Parathyroid adenoma (tissue), 2 donors: ENCODE measurements around the gene GTF2H2C.
"Not testable (repeated sequence)": the region's sequence is repeated elsewhere in the genome, so short reads cannot be mapped to it uniquely, and the experiment has no call there.

Experiments
- H2AFZ ChIP-seq: fragments of 300-600 bp; sonication (generic); one replicate; pipeline ENCODE4 v1.7.0; 2017; ENCODE audit warnings: antibody characterized with exemption, mild to moderate bottlenecking
- H3K27ac ChIP-seq: fragments of 300-600 bp; sonication (generic); one replicate; pipeline ENCODE4 v1.7.0; 2017
- H3K27me3 ChIP-seq: fragments of 300-600 bp; sonication (generic); one replicate; pipeline ENCODE4 v1.7.0; 2017; ENCODE audit warnings: low read length; ENCODE audit not compliant: control insufficient read depth, insufficient read depth
- H3K36me3 ChIP-seq: fragments of 300-600 bp; sonication (generic); one replicate; pipeline ENCODE4 v1.7.0; 2017; ENCODE audit warnings: low read length; ENCODE audit not compliant: control insufficient read depth, insufficient read depth
- H3K4me1 ChIP-seq: fragments of 300-600 bp; sonication (generic); one replicate; pipeline ENCODE4 v1.7.0; 2017; ENCODE audit warnings: control low read depth
- H3K4me2 ChIP-seq: fragments of 300-600 bp; sonication (generic); one replicate; pipeline ENCODE4 v1.7.0; 2017; ENCODE audit warnings: low read length
- H3K4me3 ChIP-seq: fragments of 300-600 bp; sonication (generic); one replicate; pipeline ENCODE4 v1.7.0; 2017; ENCODE audit warnings: low read depth, low read length
- H3K79me2 ChIP-seq: fragments of 300-600 bp; sonication (generic); one replicate; pipeline ENCODE4 v1.7.0; 2017; ENCODE audit warnings: control low read depth
- H3K9ac ChIP-seq: fragments of 300-600 bp; sonication (generic); one replicate; pipeline ENCODE4 v1.7.0; 2017; ENCODE audit warnings: mild to moderate bottlenecking
- H3K9me3 ChIP-seq: fragments of 300-600 bp; sonication (generic); one replicate; pipeline ENCODE4 v1.7.0; 2017; ENCODE audit warnings: low read length; ENCODE audit not compliant: control insufficient read depth
- TF ChIP-seq, protein P1 (sequence below): fragments of 300-600 bp; sonication (generic); IDR thresholded peaks from one replicate; pipeline ENCODE4 v1.7.0; 2017; ENCODE audit warnings: antibody characterized with exemption, mild to moderate bottlenecking
- donor health status: primary hyperparathyroidism.

GTF2H2C gene

DNA sequence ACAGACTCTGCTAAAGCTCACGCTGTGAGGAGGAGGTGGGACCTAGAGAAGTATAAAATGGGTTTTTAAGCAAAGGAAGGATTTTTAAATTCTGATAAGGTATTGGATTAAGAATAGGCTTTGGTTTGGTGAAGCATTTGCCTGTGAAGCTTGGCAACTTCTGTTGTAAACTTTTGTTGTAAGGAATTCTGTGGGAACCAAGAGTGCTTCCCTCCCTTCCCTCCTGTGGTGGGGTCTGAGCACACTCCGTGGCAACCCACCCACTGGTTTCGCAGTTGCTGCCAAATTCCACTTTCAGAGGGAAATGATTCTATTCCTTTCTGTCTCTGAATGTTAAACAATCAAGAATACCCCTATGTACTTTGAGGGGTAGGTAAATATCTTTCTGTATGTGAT is 28.6 kb upstream of the GTF2H2C start:
- TF ChIP-seq, protein P1, sequence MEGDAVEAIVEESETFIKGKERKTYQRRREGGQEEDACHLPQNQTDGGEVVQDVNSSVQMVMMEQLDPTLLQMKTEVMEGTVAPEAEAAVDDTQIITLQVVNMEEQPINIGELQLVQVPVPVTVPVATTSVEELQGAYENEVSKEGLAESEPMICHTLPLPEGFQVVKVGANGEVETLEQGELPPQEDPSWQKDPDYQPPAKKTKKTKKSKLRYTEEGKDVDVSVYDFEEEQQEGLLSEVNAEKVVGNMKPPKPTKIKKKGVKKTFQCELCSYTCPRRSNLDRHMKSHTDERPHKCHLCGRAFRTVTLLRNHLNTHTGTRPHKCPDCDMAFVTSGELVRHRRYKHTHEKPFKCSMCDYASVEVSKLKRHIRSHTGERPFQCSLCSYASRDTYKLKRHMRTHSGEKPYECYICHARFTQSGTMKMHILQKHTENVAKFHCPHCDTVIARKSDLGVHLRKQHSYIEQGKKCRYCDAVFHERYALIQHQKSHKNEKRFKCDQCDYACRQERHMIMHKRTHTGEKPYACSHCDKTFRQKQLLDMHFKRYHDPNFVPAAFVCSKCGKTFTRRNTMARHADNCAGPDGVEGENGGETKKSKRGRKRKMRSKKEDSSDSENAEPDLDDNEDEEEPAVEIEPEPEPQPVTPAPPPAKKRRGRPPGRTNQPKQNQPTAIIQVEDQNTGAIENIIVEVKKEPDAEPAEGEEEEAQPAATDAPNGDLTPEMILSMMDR, result no peak
- Histone ChIP-seq H3K4me1 (peaks cover 12% of the 10 kb centered on the region), H3K9me3 (no peaks in the 10 kb centered on the region), H3K27ac (no peak overlapping the region), H3K4me3 (no peak overlapping the region), H3K9ac (no peak overlapping the region), H2AFZ (no peak overlapping the region), H3K36me3 (no peaks in the 10 kb centered on the region), H3K4me2 (no peak overlapping the region), H3K27me3 (no peaks in the 10 kb centered on the region), H3K79me2 (no peaks in the 10 kb centered on the region)

DNA sequence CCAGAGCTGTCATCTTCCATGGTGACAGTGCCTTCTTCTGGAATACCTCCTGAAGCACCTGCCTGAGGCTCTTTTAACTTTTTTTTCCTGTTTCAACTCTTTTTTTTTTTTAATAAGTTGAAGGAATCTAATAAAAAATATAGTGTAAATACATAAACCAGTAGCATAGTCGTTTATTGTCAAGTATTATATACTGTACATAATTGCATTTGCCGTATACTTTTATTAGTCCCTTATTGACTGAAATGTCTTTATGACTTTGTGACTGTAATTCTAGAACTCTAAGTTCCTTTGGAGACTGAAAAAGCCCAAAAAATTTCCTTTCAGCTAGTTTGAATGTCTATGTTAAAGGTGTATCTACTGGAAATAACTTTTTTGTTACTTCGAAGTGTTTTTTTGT is 22.1 kb upstream of the GTF2H2C start:
- not testable (repeated sequence) for H3K36me3 ChIP-seq, H3K4me1 ChIP-seq, H2AFZ ChIP-seq

GRCh38 chr5:69538735-69539134 is 21.3 kb upstream of the GTF2H2C start:
- H3K9ac ChIP-seq, H3K4me3 ChIP-seq, H2AFZ ChIP-seq, H3K4me2 ChIP-seq, H3K79me2 ChIP-seq, H3K36me3 ChIP-seq, H3K9me3 ChIP-seq, H3K4me1 ChIP-seq, H3K27me3 ChIP-seq, H3K27ac ChIP-seq: not testable (repeated sequence)

More for the DNA sequence above, 22.1 kb upstream of the GTF2H2C start:
- not testable (repeated sequence) for H3K9ac ChIP-seq, H3K79me2 ChIP-seq, H3K27me3 ChIP-seq, H3K9me3 ChIP-seq, H3K4me2 ChIP-seq, H3K4me3 ChIP-seq, H3K27ac ChIP-seq

DNA sequence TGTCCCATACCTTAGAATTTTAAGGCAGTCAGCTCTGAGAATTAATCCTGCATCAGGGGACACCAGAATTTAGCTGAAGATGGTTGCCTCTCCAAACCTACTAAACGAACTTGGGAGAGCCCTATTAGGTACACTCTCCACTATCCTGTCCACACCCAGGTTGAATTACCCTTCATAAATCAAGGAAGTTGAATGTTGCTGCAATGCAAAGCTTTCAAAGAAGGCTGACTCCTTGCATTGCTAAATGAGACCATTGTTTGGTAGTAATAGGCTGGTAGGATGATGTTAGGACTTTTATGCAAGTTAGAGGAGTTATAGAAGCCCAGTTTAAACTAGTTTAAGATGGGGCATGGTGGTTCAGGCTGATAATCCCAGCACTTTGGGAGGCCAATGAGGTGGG is 18.6 kb upstream of the GTF2H2C start:
- not testable (repeated sequence) for H3K27me3 ChIP-seq, H3K79me2 ChIP-seq, H3K36me3 ChIP-seq, H3K4me2 ChIP-seq, H3K27ac ChIP-seq, H3K4me3 ChIP-seq, H3K9ac ChIP-seq, H3K4me1 ChIP-seq, H3K9me3 ChIP-seq, H2AFZ ChIP-seq

DNA sequence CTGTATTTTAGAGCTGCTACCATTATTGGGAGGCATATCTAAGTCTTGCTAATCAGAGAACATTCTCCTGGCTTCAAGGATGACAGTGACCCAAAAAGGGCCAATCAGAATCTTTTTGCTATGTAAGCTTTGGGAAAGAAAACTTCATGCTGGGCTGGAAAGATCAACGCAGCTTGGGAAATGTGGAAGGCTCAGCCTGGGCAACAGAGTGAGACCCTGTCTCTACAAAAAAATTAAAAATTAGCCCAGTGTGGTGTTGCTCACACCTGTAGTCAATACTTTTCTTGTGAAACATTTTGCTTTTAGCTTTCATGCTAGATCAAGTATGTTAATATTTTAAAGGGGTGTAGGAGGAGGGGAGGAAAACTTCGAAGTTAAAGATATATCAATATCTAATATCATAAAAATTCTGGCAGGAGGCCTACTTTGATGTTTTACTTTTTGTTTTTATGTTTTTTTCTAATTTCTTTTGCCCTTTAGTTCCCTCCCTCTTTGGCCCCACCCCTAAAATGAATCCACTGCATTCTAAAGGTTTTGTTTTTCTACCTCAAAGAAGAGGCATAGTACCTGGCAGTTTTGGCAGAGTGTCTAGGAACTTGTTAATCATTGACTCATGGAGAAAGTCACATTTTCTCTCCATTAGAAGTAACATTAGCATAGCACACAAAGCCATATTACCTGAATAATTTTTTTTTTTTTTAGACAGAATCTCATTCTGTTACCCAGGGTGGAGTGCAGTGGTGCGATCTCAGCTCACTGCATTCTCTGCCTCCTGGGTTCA is 17.0 kb upstream of the GTF2H2C start:
- not testable (repeated sequence) for H3K4me1 ChIP-seq, H3K9me3 ChIP-seq, H3K27ac ChIP-seq, H3K27me3 ChIP-seq, H2AFZ ChIP-seq, H3K9ac ChIP-seq, H3K36me3 ChIP-seq, H3K79me2 ChIP-seq, H3K4me3 ChIP-seq, H3K4me2 ChIP-seq

GRCh38 chr5:69544602-69545001 is 15.4 kb upstream of the GTF2H2C start:
- H3K4me2 ChIP-seq, H3K27me3 ChIP-seq, H3K4me3 ChIP-seq, H3K4me1 ChIP-seq, H3K9me3 ChIP-seq, H3K27ac ChIP-seq, H3K79me2 ChIP-seq, H3K36me3 ChIP-seq, H2AFZ ChIP-seq, H3K9ac ChIP-seq: not testable (repeated sequence)

DNA sequence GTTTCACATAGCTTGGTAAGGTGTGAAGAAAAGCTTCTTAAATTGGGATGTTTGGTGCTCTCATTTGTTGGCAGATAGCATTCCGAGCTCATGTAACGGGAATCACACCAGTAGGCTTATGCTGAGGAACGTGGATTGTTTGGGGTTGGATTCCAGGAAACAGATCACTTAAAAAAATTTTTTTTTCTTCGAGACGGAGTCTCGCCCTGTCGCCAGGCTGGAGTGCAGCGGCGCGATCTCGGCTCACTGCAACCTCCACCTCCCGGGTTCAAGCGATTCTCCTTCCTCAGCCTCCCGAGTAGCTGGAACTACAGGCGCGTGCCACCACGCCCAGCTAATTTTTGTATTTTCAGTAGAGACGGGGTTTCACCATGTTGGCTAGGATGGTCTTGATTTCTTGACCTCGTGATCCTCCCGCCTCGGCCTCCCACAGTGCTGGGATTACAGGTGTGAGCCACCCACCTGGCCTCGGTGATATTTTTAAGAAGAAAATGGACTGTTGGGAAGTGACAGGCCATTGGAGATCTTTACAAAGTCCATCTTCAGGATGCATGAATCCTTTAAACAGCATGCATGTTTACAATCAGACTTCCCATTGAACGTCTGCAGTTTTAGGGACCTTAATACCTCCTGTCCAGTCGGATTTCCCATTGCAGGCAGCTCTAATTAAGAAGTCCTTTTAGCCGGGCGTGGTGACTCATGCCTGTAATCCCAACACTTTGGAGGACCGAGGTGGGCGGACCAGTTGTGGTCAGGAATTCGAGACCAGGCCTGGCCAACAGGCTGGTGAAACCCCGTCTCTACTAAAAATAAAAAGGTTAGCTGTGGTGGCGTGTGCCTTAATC is 818 bp downstream of the GTF2H2C start:
- H2AFZ ChIP-seq, H3K27ac ChIP-seq, H3K27me3 ChIP-seq, H3K4me1 ChIP-seq, H3K9ac ChIP-seq, H3K36me3 ChIP-seq, H3K9me3 ChIP-seq, H3K4me2 ChIP-seq, H3K79me2 ChIP-seq: not testable (repeated sequence)
- H3K4me3 ChIP-seq, result peak overlapping the region; percentile 22

GRCh38 chr5:69566172-69566571 is 6.2 kb downstream of the GTF2H2C start:
- H3K9ac ChIP-seq, H3K36me3 ChIP-seq, H3K9me3 ChIP-seq, H3K4me2 ChIP-seq, H3K79me2 ChIP-seq, H3K4me3 ChIP-seq, H2AFZ ChIP-seq, H3K27ac ChIP-seq, H3K27me3 ChIP-seq, H3K4me1 ChIP-seq: not testable (repeated sequence)

- H3K27me3 ChIP-seq, H2AFZ ChIP-seq, H3K36me3 ChIP-seq, H3K79me2 ChIP-seq, H3K9ac ChIP-seq, H3K4me1 ChIP-seq, H3K4me2 ChIP-seq, H3K9me3 ChIP-seq, H3K4me3 ChIP-seq, H3K27ac ChIP-seq: not testable (repeated sequence)
Measured at GRCh38 chr5:69568072-69568471, 8.1 kb downstream of the GTF2H2C start.

DNA sequence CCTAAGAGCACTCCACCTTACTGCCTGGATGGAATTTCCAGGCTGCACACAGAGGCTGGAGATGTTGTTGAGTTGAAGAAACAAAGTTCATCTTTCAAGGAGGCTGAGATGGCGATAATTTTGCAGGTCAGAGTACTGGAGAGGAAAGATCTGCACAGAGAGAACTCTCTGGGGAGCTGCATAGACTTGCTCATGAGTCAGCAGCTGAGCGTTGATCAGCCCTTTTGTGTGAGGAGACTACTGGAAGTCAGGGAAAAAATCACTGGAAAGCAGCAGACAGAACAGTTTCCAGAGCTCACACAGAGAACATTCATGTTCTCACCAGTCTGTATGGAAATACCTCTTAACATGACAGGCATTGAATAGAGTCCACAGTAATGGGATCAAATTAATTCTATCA is 23.4 kb downstream of the GTF2H2C start:
- not testable (repeated sequence) for H3K4me2 ChIP-seq, H3K4me1 ChIP-seq, H3K36me3 ChIP-seq, H3K9me3 ChIP-seq, H3K79me2 ChIP-seq, H2AFZ ChIP-seq, H3K27ac ChIP-seq, H3K4me3 ChIP-seq, H3K9ac ChIP-seq, H3K27me3 ChIP-seq
